ENCODE measurements around the gene IMPA2.

DNA sequence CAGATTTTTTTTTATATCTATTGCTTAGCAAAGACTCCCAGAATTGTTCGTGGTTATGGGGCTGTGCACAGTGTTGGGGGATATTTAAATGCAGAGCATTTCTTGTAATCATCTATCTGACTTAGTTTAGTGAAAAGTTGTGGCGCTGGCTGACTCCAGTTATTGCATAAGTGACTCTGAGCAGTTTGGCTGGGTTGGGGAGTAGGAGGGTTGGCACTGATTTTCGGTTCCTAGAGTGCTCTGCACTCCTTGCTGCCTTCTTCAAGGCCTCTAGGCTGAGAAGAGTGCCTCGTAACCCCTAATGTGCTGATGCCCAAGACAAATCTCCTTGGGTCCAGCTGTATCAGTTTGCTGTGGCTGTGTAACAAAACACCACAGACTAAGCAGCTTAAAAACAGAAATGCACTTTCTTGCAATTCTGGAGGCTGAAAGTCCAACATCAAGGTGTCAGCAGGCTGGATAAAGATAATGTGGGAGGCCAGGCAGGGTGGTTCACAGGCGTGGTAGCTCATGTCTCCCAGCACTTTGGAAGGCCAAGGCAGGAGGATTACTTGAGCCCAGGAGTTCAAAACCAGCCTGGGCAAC, 6.5 kb upstream of the IMPA2 start:
- TF ChIP-seq, protein P1, sequence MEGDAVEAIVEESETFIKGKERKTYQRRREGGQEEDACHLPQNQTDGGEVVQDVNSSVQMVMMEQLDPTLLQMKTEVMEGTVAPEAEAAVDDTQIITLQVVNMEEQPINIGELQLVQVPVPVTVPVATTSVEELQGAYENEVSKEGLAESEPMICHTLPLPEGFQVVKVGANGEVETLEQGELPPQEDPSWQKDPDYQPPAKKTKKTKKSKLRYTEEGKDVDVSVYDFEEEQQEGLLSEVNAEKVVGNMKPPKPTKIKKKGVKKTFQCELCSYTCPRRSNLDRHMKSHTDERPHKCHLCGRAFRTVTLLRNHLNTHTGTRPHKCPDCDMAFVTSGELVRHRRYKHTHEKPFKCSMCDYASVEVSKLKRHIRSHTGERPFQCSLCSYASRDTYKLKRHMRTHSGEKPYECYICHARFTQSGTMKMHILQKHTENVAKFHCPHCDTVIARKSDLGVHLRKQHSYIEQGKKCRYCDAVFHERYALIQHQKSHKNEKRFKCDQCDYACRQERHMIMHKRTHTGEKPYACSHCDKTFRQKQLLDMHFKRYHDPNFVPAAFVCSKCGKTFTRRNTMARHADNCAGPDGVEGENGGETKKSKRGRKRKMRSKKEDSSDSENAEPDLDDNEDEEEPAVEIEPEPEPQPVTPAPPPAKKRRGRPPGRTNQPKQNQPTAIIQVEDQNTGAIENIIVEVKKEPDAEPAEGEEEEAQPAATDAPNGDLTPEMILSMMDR (IDR thresholded peaks at IDR 0.05) = no peak
- TF ChIP-seq SIN3A (IDR thresholded peaks at IDR 0.05; ENCODE audit: borderline replicate concordance, insufficient read depth, low read depth, low read length) = no peak
